Fibroblast of pulmonary artery (primary cell): ENCODE results near the gene TMUB2.

Experiments used
- DNase-seq: peaks from one replicate; pipeline ENCODE4 v3.0.0-alpha.2; 2010; ENCODE audit warnings: low read depth
- H3K4me3 ChIP-seq: replicated peaks from 2 replicates; pipeline ENCODE4 v1.5.1; 2011; ENCODE audit warnings: low read depth, mild to moderate bottlenecking, control low read depth, low read length, moderate library complexity
- TF ChIP-seq, protein P1 (sequence below): IDR thresholded peaks from 2 replicates; pipeline ENCODE4 v1.5.1; 2011; ENCODE audit warnings: mild to moderate bottlenecking, control low read depth, low read length, inconsistent platforms; ENCODE audit errors: missing control alignments

Gene TMUB2

DNA sequence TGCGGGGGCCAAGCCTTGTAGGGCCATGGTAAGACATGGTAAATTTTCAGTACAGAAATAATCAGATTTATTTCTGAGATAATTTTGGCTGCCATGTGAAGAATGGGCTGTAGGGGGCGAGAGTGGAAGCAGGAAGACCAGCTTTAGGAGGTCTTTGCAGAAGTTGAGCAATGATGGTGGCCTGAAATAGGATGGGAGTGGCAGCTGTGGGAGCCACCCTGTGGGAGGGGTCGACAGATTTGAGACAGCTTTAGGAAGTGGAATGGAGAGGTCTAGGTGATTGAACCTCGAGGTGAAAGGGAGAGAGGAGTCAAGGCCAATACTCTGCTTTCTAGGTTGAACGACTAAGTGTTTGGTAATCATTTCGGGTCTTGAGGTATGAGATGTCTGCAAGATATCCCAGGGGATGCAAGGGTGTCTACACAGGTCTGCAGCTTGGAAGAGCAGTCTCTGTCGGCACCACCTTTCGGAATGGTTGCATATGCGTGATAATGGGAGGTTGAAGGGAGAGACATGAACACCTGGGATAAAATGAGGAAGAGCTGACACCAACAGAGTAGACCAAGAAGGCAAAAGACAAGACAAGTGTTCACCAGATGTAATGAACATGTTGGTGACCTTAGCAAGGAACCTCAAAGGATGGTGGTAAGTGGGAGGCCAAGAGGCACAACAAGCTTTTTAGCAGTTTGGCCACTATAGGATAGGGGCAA, 17.1 kb downstream of the TMUB2 start:
- no peak overlapping the region for H3K4me3 ChIP-seq
- TF ChIP-seq, protein P1, sequence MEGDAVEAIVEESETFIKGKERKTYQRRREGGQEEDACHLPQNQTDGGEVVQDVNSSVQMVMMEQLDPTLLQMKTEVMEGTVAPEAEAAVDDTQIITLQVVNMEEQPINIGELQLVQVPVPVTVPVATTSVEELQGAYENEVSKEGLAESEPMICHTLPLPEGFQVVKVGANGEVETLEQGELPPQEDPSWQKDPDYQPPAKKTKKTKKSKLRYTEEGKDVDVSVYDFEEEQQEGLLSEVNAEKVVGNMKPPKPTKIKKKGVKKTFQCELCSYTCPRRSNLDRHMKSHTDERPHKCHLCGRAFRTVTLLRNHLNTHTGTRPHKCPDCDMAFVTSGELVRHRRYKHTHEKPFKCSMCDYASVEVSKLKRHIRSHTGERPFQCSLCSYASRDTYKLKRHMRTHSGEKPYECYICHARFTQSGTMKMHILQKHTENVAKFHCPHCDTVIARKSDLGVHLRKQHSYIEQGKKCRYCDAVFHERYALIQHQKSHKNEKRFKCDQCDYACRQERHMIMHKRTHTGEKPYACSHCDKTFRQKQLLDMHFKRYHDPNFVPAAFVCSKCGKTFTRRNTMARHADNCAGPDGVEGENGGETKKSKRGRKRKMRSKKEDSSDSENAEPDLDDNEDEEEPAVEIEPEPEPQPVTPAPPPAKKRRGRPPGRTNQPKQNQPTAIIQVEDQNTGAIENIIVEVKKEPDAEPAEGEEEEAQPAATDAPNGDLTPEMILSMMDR = peak; percentile 78
- peak; percentile 71 for DNase-seq

- DNase-seq = peak; percentile 46
- no peak overlapping the region for H3K4me3 ChIP-seq
- TF ChIP-seq, protein P1 = no peak
These were observed 17.7 kb downstream of the TMUB2 start for GRCh38 chr17:44204441-44204882.

- TF ChIP-seq, protein P1 = peak; percentile 13
- no peak for DNase-seq
- no peak overlapping the region for H3K4me3 ChIP-seq
These were observed 19.4 kb downstream of the TMUB2 start for GRCh38 chr17:44205962-44206824.

GRCh38 chr17:44206825-44207155, 20.0 kb downstream of the TMUB2 start:
- no peak overlapping the region for H3K4me3 ChIP-seq
- TF ChIP-seq, protein P1 = no peak
- no peak for DNase-seq

GRCh38 chr17:44207319-44207718, 20.5 kb downstream of the TMUB2 start:
- H3K4me3 ChIP-seq = no peak overlapping the region
- DNase-seq = no peak
- TF ChIP-seq, protein P1 = no peak

GRCh38 chr17:44207743-44208142, 21.0 kb downstream of the TMUB2 start:
- no peak overlapping the region for H3K4me3 ChIP-seq
- DNase-seq = no peak
- TF ChIP-seq, protein P1 = no peak
